GM19240 (cell line): ENCODE data around the gene KLHL18.
"Not testable (repeated sequence)": the region's sequence is repeated elsewhere in the genome, so short reads cannot be mapped to it uniquely, and the experiment has no call there.

Source experiments
- DNase-seq: peaks from one replicate; pipeline ENCODE4 v3.0.0; 2011; ENCODE audit warnings: low spot score; ENCODE audit not compliant: insufficient read length

KLHL18 gene

GRCh38 chr3:47313341-47314055 lies 30.8 kb downstream of the KLHL18 start:
- DNase-seq, result no peak

- DNase-seq, result no peak
These were observed 31.5 kb downstream of the KLHL18 start for GRCh38 chr3:47314056-47314764.

GRCh38 chr3:47315069-47315647 lies 32.4 kb downstream of the KLHL18 start:
- no peak for DNase-seq

- not testable (repeated sequence) for DNase-seq
These were observed 33.4 kb downstream of the KLHL18 start for GRCh38 chr3:47316151-47316550.

GRCh38 chr3:47318916-47319315 lies 36.2 kb downstream of the KLHL18 start:
- no peak for DNase-seq

- no peak for DNase-seq
These were observed 37.2 kb downstream of the KLHL18 start for GRCh38 chr3:47319956-47320355.

- no peak for DNase-seq
These were observed 40.9 kb downstream of the KLHL18 start for GRCh38 chr3:47323431-47324277.

- peak; percentile 52 for DNase-seq
These were observed 41.6 kb downstream of the KLHL18 start for GRCh38 chr3:47324278-47324865.

- DNase-seq, result no peak
These were observed 51.2 kb downstream of the KLHL18 start for GRCh38 chr3:47333907-47334306.

- no peak for DNase-seq
These were observed 54.9 kb downstream of the KLHL18 start for GRCh38 chr3:47337656-47338055.

GRCh38 chr3:47339951-47340350 lies 57.2 kb downstream of the KLHL18 start:
- no peak for DNase-seq

- DNase-seq, result no peak
These were observed 58.1 kb downstream of the KLHL18 start for GRCh38 chr3:47340866-47341265.

- no peak for DNase-seq
These were observed 59.4 kb downstream of the KLHL18 start for GRCh38 chr3:47342151-47342550.

GRCh38 chr3:47342812-47343211 lies 60.1 kb downstream of the KLHL18 start:
- no peak for DNase-seq

GRCh38 chr3:47343471-47343971 lies 60.8 kb downstream of the KLHL18 start:
- DNase-seq, result no peak

GRCh38 chr3:47344971-47345370 lies 62.2 kb downstream of the KLHL18 start:
- no peak for DNase-seq

- DNase-seq, result peak; percentile 75
These were observed 64.6 kb downstream of the KLHL18 start for GRCh38 chr3:47347217-47347801.

- no peak for DNase-seq
These were observed 65.8 kb downstream of the KLHL18 start for GRCh38 chr3:47348411-47349154.

GRCh38 chr3:47355010-47355409 lies 72.3 kb downstream of the KLHL18 start:
- no peak for DNase-seq

GRCh38 chr3:47356201-47356600 lies 73.5 kb downstream of the KLHL18 start:
- DNase-seq, result no peak
